Transverse colon (tissue), 4 donors: ENCODE measurements around the gene PDE4B. TPM values are rescaled to one million over a fixed set of nuclear protein-coding genes. Genes with fewer than 3 reads are reported as not detected.

Experiments used
- DNase-seq: peaks from one replicate; pipeline ENCODE4 v3.0.0-alpha.2; 2019
- H3K27ac ChIP-seq, 4 donors: fragments of 200-600 bp; sonication (generic); 2 replicates each; pipeline ENCODE4 v1.5.1; 2016 to 2018; ENCODE audit warnings: inconsistent platforms in 4 of 4
- H3K27me3 ChIP-seq: fragments of 200-600 bp; sonication (generic); 2 replicates; pipeline ENCODE4 v1.5.1; 2017; ENCODE audit warnings: inconsistent platforms
- H3K36me3 ChIP-seq, 4 donors: fragments of 200-600 bp; sonication (generic); 2 replicates each; pipeline ENCODE4 v1.5.1; 2017 to 2019; ENCODE audit warnings: inconsistent platforms in 4 of 4
- H3K4me1 ChIP-seq, 4 donors: fragments of 200-600 bp; sonication (generic); 2 replicates each; pipeline ENCODE4 v1.5.1; 2017 to 2020; ENCODE audit warnings: inconsistent platforms in 4 of 4
- H3K4me3 ChIP-seq, 4 donors: fragments of 200-600 bp; sonication (generic); 1 replicate in 1 of 4; 2 replicates in 3 of 4; pipeline versions ENCODE4 v1.5.1 to v1.6.1; 2017 to 2019; ENCODE audit warnings: inconsistent platforms in 4 of 4
- H3K9me3 ChIP-seq, 2 donors: fragments of 200-600 bp; sonication (generic); 2 replicates each; pipeline ENCODE4 v1.5.1; 2017 to 2019; ENCODE audit warnings: inconsistent platforms in 2 of 2
- EP300 ChIP-seq: sonication (generic); formaldehyde crosslinking; IDR thresholded peaks from one replicate; pipeline ENCODE4 v1.6.1; 2017; ENCODE audit warnings: antibody characterized with exemption, low read depth
- POLR2A ChIP-seq: fragments of 450-650 bp; IDR thresholded peaks from one replicate; pipeline ENCODE4 v1.6.1; 2016; ENCODE audit warnings: antibody characterized with exemption, mild to moderate bottlenecking, moderate library complexity
- POLR2AphosphoS5 ChIP-seq, 3 donors: sonication (generic); formaldehyde crosslinking; IDR thresholded peaks; one replicate each; pipeline ENCODE4 v1.6.1; 2016; ENCODE audit warnings: antibody characterized with exemption in 3 of 3
- WGBS, 2 donors: methylation state at CpG; one replicate each; pipeline ENCODE4 v1.1.5; 2018; ENCODE audit warnings: low coverage in 1 of 2; 5-methylcytosine and 5-hydroxymethylcytosine counted together
- in situ Hi-C, 4 donors: fragments of 200-750 bp; cut with MboI; loops; one replicate each; pipeline versions ENCODE4 v1.15.0 to v1.15.1; 2017; ENCODE audit warnings: low sequenced_read_pairs in 3 of 4, low pct_ligation_motif_present in 1 of 4, low pct_unique_long_range_greater_than_20kb in 1 of 4
- intact Hi-C: fragments of 100-400 bp; cut with DNase I; formaldehyde crosslinking; loops from one replicate; pipeline ENCODE4 v1.15.1; 2023; ENCODE audit warnings: low total_unique reads
- total RNA-seq, 4 donors: library from RNA; depleted of rRNA; stranded (reverse); fragments of >200 nt; gene quantifications; one replicate each; pipeline ENCODE4 v1.1.0, GENCODE V29; 2016
- TF ChIP-seq, protein P1 (sequence below), 5 experiments: fragments of 200-600 bp in 3 of 5; fragments of 450-650 bp in 2 of 5; sonication (generic) in 3 of 5; IDR thresholded peaks; 1 replicate in 2 of 5; 2 replicates in 3 of 5; pipeline ENCODE4 v1.5.1; 2016 to 2017; ENCODE audit warnings: antibody characterized with exemption in 5 of 5, inconsistent platforms in 3 of 5, mild to moderate bottlenecking in 2 of 5, moderate library complexity in 1 of 5

PDE4B gene
- total RNA-seq, 4 donors from 2014 or later, result 4.5 to 14.8 (median 6.5) TPM

GRCh38 chr1:66348776-66349175 is 556.1 kb downstream of the PDE4B start:
- peaks cover 0 to 58% (median 15%) of the 10 kb centered on the region in 4 donors for H3K4me1 ChIP-seq
- WGBS, 2 donors, result 50 to 73% methylated on average over 1 of the region's 1 CpG
- intact Hi-C loops, result no loop called here

DNA sequence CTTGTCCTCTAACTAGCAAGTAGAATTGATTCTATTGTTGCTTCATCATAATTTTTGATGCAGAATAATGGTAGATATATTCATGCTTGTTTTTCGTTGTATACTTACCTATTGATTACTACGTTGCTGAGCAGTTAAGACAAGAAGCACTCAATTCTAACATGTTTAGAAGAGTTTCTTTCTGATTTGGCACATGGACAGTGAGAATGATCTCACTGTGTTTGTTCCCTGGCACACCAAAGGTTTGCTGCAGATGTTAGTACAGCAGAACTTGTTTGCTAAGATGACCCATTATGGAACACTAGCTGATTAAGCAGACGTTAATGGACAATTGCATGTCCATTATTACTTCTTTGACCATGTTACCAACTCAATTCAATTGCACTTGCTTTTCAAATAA is 556.5 kb downstream of the PDE4B start:
- no peak overlapping the region for H3K4me3 ChIP-seq
- intact Hi-C loops, result no loop called here
- H3K27me3 ChIP-seq, result no peaks in the 10 kb centered on the region
- TF ChIP-seq, protein P1, sequence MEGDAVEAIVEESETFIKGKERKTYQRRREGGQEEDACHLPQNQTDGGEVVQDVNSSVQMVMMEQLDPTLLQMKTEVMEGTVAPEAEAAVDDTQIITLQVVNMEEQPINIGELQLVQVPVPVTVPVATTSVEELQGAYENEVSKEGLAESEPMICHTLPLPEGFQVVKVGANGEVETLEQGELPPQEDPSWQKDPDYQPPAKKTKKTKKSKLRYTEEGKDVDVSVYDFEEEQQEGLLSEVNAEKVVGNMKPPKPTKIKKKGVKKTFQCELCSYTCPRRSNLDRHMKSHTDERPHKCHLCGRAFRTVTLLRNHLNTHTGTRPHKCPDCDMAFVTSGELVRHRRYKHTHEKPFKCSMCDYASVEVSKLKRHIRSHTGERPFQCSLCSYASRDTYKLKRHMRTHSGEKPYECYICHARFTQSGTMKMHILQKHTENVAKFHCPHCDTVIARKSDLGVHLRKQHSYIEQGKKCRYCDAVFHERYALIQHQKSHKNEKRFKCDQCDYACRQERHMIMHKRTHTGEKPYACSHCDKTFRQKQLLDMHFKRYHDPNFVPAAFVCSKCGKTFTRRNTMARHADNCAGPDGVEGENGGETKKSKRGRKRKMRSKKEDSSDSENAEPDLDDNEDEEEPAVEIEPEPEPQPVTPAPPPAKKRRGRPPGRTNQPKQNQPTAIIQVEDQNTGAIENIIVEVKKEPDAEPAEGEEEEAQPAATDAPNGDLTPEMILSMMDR (IDR thresholded peaks at IDR 0.05), result no peak
- no peak for TF ChIP-seq POLR2AphosphoS5 (IDR thresholded peaks at IDR 0.05)
- no peak for TF ChIP-seq POLR2A
- no peak for TF ChIP-seq EP300
- H3K9me3 ChIP-seq, result no peaks in the 10 kb centered on the region
- no peak for DNase-seq
- H3K4me1 ChIP-seq, result peaks cover 0 to 59% (median 15%) of the 10 kb centered on the region in 4 donors
- in situ Hi-C loops, result loop anchor here in 1 of 4 donors (25.0 kb wide), 1 partner anchor 1287 kb away; no protein-coding TSS in a partner anchor
- peak overlapping the region; percentile 44 to 71 (median 62) for H3K27ac ChIP-seq
- no peaks in the 10 kb centered on the region for H3K36me3 ChIP-seq
- WGBS, 2 donors, result 33 to 44% methylated on average over 2 to 3 of the region's 3 CpGs

More at GRCh38 chr1:66348776-66349175, 556.1 kb downstream of the PDE4B start:
- in situ Hi-C loops, result loop anchor here in 1 of 4 donors (25.0 kb wide), 1 partner anchor 1286 kb away; no protein-coding TSS in a partner anchor
- no peak overlapping the region for H3K4me3 ChIP-seq
- no peaks in the 10 kb centered on the region for H3K36me3 ChIP-seq
- no peak for TF ChIP-seq POLR2AphosphoS5 (IDR thresholded peaks at IDR 0.05)
- no peak for TF ChIP-seq POLR2A
- no peak for TF ChIP-seq EP300
- TF ChIP-seq, protein P1 (IDR thresholded peaks at IDR 0.05), result no peak
- H3K9me3 ChIP-seq, result no peaks in the 10 kb centered on the region
- peak overlapping the region; percentile 44 to 71 (median 62) for H3K27ac ChIP-seq
- H3K27me3 ChIP-seq, result no peaks in the 10 kb centered on the region
- no peak for DNase-seq

DNA sequence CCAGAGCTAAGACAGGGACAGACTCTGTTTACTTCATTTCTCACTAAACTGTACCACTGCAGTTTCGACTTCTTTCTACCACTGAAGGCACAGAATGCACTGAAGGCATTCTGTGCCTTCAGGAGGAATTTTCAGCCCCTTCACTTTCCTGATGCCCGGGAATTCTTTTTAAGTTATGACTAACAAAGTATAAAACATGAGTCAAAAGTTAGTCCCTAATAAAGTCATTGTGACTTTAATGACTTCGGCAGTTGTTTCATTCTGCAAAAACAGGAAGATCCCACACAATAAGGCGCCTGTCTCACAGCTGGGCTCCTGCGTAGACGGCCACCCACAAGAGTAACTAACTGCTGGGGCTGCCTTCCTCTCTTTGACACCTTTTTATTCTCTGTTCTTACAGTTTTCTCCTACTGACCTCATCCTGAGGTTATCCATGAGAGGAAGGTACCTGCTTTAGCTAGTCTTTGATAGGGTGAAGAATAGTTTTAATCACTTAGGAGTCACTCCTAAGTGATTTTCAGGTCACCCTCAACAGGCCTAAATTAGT is 557.4 kb downstream of the PDE4B start:
- TF ChIP-seq, protein P1 (IDR thresholded peaks at IDR 0.05), result no peak
- TF ChIP-seq POLR2A (peak; percentile 22), POLR2AphosphoS5 (IDR thresholded peaks at IDR 0.05) (no peak), EP300 (no peak)
- Histone ChIP-seq H3K36me3 (no peaks in the 10 kb centered on the region), H3K4me1 (peaks cover 0 to 61% (median 15%) of the 10 kb centered on the region in 4 donors), H3K4me3 (peak overlapping the region in 1 of 4 donors; percentile 18), H3K9me3 (no peaks in the 10 kb centered on the region), H3K27ac (peak overlapping the region; percentile 44 to 71 (median 62)), H3K27me3 (no peaks in the 10 kb centered on the region)
- DNase-seq, result peak; percentile 66
- in situ Hi-C loops, result no loop called here
- 14 to 22% methylated on average over 6 of the region's 6 CpGs for WGBS, 2 donors
- intact Hi-C loops, result no loop called here

GRCh38 chr1:66351478-66351877 is 558.8 kb downstream of the PDE4B start:
- Histone ChIP-seq H3K4me1 (peaks cover 0 to 61% (median 15%) of the 10 kb centered on the region in 4 donors), H3K4me3 (no peak overlapping the region), H3K27ac (peak overlapping the region; percentile 44 to 71 (median 56)), H3K9me3 (no peaks in the 10 kb centered on the region), H3K27me3 (no peaks in the 10 kb centered on the region), H3K36me3 (no peaks in the 10 kb centered on the region)
- intact Hi-C loops, result no loop called here
- TF ChIP-seq, protein P1 (IDR thresholded peaks at IDR 0.05), result no peak
- TF ChIP-seq EP300 (no peak), POLR2A (no peak), POLR2AphosphoS5 (IDR thresholded peaks at IDR 0.05) (no peak)
- no peak for DNase-seq
- in situ Hi-C loops, result no loop called here
